Ishikawa (cell line): ENCODE measurements around the gene ARCN1.

Experiments
- CEBPB ChIP-seq: IDR thresholded peaks from 2 replicates; pipeline ENCODE4 v1.6.1; 2012
- CREB1 ChIP-seq: IDR thresholded peaks from 2 replicates; pipeline ENCODE4 v1.6.1; 2012; ENCODE audit warnings: low read depth
- EGR1 ChIP-seq: IDR thresholded peaks from 2 replicates; pipeline ENCODE4 v1.6.1; 2012
- FOXM1 ChIP-seq: IDR thresholded peaks from 2 replicates; pipeline ENCODE4 v1.6.1; 2012; ENCODE audit warnings: low read depth, borderline replicate concordance
- NFIC ChIP-seq: IDR thresholded peaks from 2 replicates; pipeline ENCODE4 v1.6.1; 2012
- RAD21 ChIP-seq: IDR thresholded peaks from 2 replicates; pipeline ENCODE4 v1.6.1; 2012; ENCODE audit warnings: low read depth
- TAF1 ChIP-seq: IDR thresholded peaks from 2 replicates; pipeline ENCODE4 v1.6.1; 2012; ENCODE audit warnings: low read depth, mild to moderate bottlenecking
- ZBTB7A ChIP-seq: IDR thresholded peaks from 2 replicates; pipeline ENCODE4 v1.6.1; 2012; ENCODE audit warnings: low read depth
- TF ChIP-seq, protein P1 (sequence below): IDR thresholded peaks from 2 replicates; pipeline ENCODE4 v1.6.1; 2012
- TF ChIP-seq, protein P2 (sequence below): IDR thresholded peaks from 2 replicates; pipeline ENCODE4 v1.6.1; 2012; ENCODE audit warnings: low read depth, mild to moderate bottlenecking

DNA sequence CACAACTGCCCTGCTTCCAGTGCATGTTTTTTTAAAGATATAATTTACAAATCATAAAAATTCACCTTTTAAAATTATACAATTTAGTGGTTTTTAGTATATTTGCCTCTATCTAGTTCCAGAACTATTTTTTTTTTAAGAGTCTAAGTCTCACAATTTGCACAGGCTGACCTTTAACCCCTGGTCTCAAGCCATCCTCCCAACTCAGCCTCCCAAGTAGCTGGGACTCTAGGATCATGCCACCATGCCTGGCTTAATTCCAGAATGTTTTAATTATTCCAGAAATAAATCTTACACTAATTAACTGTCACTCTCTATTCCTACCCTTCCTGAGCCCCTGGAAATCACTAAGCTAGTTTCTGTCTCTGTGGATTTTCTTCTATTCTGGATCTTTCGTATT is 1.4 kb upstream of the ARCN1 start:
- TF ChIP-seq CEBPB (no peak), RAD21 (no peak), CREB1 (no peak), FOXM1 (no peak), EGR1 (no peak), ZBTB7A (no peak), NFIC (no peak), TAF1 (no peak)
- TF ChIP-seq, protein P1, sequence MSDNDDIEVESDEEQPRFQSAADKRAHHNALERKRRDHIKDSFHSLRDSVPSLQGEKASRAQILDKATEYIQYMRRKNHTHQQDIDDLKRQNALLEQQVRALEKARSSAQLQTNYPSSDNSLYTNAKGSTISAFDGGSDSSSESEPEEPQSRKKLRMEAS = no peak
- TF ChIP-seq, protein P2, sequence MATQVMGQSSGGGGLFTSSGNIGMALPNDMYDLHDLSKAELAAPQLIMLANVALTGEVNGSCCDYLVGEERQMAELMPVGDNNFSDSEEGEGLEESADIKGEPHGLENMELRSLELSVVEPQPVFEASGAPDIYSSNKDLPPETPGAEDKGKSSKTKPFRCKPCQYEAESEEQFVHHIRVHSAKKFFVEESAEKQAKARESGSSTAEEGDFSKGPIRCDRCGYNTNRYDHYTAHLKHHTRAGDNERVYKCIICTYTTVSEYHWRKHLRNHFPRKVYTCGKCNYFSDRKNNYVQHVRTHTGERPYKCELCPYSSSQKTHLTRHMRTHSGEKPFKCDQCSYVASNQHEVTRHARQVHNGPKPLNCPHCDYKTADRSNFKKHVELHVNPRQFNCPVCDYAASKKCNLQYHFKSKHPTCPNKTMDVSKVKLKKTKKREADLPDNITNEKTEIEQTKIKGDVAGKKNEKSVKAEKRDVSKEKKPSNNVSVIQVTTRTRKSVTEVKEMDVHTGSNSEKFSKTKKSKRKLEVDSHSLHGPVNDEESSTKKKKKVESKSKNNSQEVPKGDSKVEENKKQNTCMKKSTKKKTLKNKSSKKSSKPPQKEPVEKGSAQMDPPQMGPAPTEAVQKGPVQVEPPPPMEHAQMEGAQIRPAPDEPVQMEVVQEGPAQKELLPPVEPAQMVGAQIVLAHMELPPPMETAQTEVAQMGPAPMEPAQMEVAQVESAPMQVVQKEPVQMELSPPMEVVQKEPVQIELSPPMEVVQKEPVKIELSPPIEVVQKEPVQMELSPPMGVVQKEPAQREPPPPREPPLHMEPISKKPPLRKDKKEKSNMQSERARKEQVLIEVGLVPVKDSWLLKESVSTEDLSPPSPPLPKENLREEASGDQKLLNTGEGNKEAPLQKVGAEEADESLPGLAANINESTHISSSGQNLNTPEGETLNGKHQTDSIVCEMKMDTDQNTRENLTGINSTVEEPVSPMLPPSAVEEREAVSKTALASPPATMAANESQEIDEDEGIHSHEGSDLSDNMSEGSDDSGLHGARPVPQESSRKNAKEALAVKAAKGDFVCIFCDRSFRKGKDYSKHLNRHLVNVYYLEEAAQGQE = no peak
